ENCODE data around the gene MOCS3. TPM values are rescaled to one million over a fixed set of nuclear protein-coding genes. Genes with fewer than 3 reads are reported as not detected.

Gene MOCS3
- total RNA-seq, 1 experiment from 2014 or later: 13.2 TPM

DNA sequence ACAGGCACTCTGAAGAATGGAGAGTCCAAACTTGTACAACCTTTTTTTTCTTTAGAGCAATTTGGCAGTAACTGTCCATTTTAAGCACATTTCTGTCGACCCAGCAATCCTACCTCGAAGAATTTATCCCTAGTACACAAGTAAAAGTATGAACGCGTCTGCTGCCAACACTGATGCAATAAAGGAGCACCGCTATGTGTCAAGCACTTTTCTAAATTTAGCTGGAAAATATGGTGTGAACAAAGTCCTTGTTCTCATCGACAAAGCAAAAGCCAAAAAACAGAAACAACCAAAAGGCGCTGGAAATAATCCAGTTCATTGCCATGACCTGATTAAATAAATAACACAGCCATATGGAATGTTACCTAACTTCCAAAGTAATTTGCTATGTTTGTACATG is 1.3 kb upstream of the MOCS3 start:
- BruUV-seq (replicated peaks): no TSS peak
- H3K4me1 Mint-ChIP-seq (ENCODE audit: low read depth, unreplicated experiment): peaks cover 22% of the 10 kb centered on the region
- no peaks in the 10 kb centered on the region for H3K27me3 Mint-ChIP-seq (ENCODE audit: insufficient read depth, unreplicated experiment)
- Histone ChIP-seq H3K9me3 (no peaks in the 10 kb centered on the region), H3K4me3 (ENCODE audit: low read depth, low read length) (peak overlapping the region; percentile 91), H3K36me3 (ENCODE audit: control insufficient read depth, insufficient read depth, low read length) (peaks cover 1% of the 10 kb centered on the region; the same call in 1 of the 2 replicates), H3K4me1 (peaks cover 16% of the 10 kb centered on the region), H3K27me3 (replicated peaks; ENCODE audit: control insufficient read depth, insufficient read depth, low read length) (no peaks in the 10 kb centered on the region)
- TF ChIP-seq, protein P1, sequence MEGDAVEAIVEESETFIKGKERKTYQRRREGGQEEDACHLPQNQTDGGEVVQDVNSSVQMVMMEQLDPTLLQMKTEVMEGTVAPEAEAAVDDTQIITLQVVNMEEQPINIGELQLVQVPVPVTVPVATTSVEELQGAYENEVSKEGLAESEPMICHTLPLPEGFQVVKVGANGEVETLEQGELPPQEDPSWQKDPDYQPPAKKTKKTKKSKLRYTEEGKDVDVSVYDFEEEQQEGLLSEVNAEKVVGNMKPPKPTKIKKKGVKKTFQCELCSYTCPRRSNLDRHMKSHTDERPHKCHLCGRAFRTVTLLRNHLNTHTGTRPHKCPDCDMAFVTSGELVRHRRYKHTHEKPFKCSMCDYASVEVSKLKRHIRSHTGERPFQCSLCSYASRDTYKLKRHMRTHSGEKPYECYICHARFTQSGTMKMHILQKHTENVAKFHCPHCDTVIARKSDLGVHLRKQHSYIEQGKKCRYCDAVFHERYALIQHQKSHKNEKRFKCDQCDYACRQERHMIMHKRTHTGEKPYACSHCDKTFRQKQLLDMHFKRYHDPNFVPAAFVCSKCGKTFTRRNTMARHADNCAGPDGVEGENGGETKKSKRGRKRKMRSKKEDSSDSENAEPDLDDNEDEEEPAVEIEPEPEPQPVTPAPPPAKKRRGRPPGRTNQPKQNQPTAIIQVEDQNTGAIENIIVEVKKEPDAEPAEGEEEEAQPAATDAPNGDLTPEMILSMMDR (IDR thresholded peaks at IDR 0.05; ENCODE audit: insufficient read depth in 1 of 2, low read depth in 1 of 2, low read length in 1 of 2, severe bottlenecking in 1 of 2, unreplicated experiment in 1 of 2): no peak
- POLR2A ChIA-PET: interaction anchor here (1.1 to 3.2 kb wide), 8 partner anchors 16 to 226 kb away, joined by 3 to 105 read pairs (median 9); partner anchors contain the start of genes ADNP, BCAS4 and PARD6B
- intact Hi-C loops (cut with micrococcal nuclease; ENCODE audit: unreplicated experiment): loop anchor here (1.0 kb wide), 1 partner anchor 162 kb away; the partner anchor contains the start of gene BCAS4
- H3K27ac Mint-ChIP-seq (ENCODE audit: unreplicated experiment): peak overlapping the region; percentile 97
- H3K9me3 Mint-ChIP-seq (ENCODE audit: unreplicated experiment): no peaks in the 10 kb centered on the region
- CTCF ChIA-PET: interaction anchor here (1.0 to 3.0 kb wide), 6 partner anchors 11 to 208 kb away, joined by 3 to 42 read pairs (median 10); partner anchors contain the start of genes ADNP and BCAS4
- peak overlapping the region; percentile 92 for H3K4me3 Mint-ChIP-seq (ENCODE audit: unreplicated experiment)
- peaks cover 70% of the 10 kb centered on the region for H3K36me3 Mint-ChIP-seq (ENCODE audit: insufficient read depth, unreplicated experiment)
- DNase-seq: no peak

- Mint-ChIP-seq H3K9me3 (ENCODE audit: unreplicated experiment) (no peaks in the 10 kb centered on the region), H3K27me3 (ENCODE audit: insufficient read depth, unreplicated experiment) (no peaks in the 10 kb centered on the region), H3K27ac (ENCODE audit: unreplicated experiment) (peak within 1 kb of the TSS; percentile 97), H3K4me1 (ENCODE audit: low read depth, unreplicated experiment) (peaks cover 22% of the 10 kb centered on the region), H3K4me3 (ENCODE audit: unreplicated experiment) (peak within 1 kb of the TSS; percentile 92), H3K36me3 (ENCODE audit: insufficient read depth, unreplicated experiment) (peaks cover 64% of the 10 kb centered on the region)
- ChIA-PET POLR2A (interaction anchor here (0.6 to 3.2 kb wide), 23 partner anchors 10 to 842 kb away, joined by 3 to 105 read pairs (median 4); partner anchors contain the start of genes ADNP, BCAS4 and PARD6B), CTCF (interaction anchor here (0.6 to 3.0 kb wide), 12 partner anchors 10 to 937 kb away, joined by 3 to 42 read pairs (median 3); partner anchors contain the start of genes ADNP and BCAS4)
- intact Hi-C loops (cut with micrococcal nuclease; ENCODE audit: unreplicated experiment): loop anchor here (1.0 kb wide), 3 partner anchors 27 to 168 kb away; partner anchors contain the start of genes ADNP and BCAS4
- H3K36me3 ChIP-seq (ENCODE audit: control insufficient read depth, insufficient read depth, low read length): peaks cover under 1% of the 10 kb centered on the region; the same call in 1 of the 2 replicates
- peaks cover 16% of the 10 kb centered on the region for H3K4me1 ChIP-seq
- TF ChIP-seq, protein P1 (IDR thresholded peaks at IDR 0.05; ENCODE audit: insufficient read depth in 1 of 2, low read depth in 1 of 2, low read length in 1 of 2, severe bottlenecking in 1 of 2, unreplicated experiment in 1 of 2): no peak
- no peaks in the 10 kb centered on the region for H3K27me3 ChIP-seq (replicated peaks; ENCODE audit: control insufficient read depth, insufficient read depth, low read length)
- peak; percentile 94 to 97 for DNase-seq
- H3K9me3 ChIP-seq: no peaks in the 10 kb centered on the region
- peak within 1 kb of the TSS; percentile 91 for H3K4me3 ChIP-seq (ENCODE audit: low read depth, low read length)
- BruUV-seq (replicated peaks): no TSS peak
Observed at GRCh38 chr20:50957798-50958614, 612 bp upstream of the MOCS3 start, which contains the start of gene DPM1. Gene DPM1, minus strand, starts transcription at chr20:50958532. Its CDS starts 9 bp downstream, at chr20:50958523.

- H3K4me3 Mint-ChIP-seq (ENCODE audit: unreplicated experiment): peak overlapping the region; percentile 92
- H3K27me3 Mint-ChIP-seq (ENCODE audit: insufficient read depth, unreplicated experiment): peaks cover under 1% of the 10 kb centered on the region
- no peak for DNase-seq
- no peaks in the 10 kb centered on the region for H3K9me3 ChIP-seq
- H3K36me3 Mint-ChIP-seq (ENCODE audit: insufficient read depth, unreplicated experiment): peaks cover 48% of the 10 kb centered on the region
- H3K4me3 ChIP-seq (ENCODE audit: low read depth, low read length): peak overlapping the region; percentile 91
- TF ChIP-seq, protein P1 (IDR thresholded peaks at IDR 0.05; ENCODE audit: insufficient read depth in 1 of 2, low read depth in 1 of 2, low read length in 1 of 2, severe bottlenecking in 1 of 2, unreplicated experiment in 1 of 2): no peak
- H3K36me3 ChIP-seq (ENCODE audit: control insufficient read depth, insufficient read depth, low read length): no peaks in the 10 kb centered on the region
- ChIA-PET CTCF (no interaction called here), POLR2A (interaction anchor here (3.2 kb wide), 1 partner anchor 29 kb away, joined by 105 read pairs; the partner anchor contains the start of gene ADNP)
- no TSS peak for BruUV-seq (replicated peaks)
- peaks cover 16% of the 10 kb centered on the region for H3K4me1 ChIP-seq
- no peaks in the 10 kb centered on the region for H3K9me3 Mint-ChIP-seq (ENCODE audit: unreplicated experiment)
- intact Hi-C loops (cut with micrococcal nuclease; ENCODE audit: unreplicated experiment): no loop called here
- peak overlapping the region; percentile 97 for H3K27ac Mint-ChIP-seq (ENCODE audit: unreplicated experiment)
- no peaks in the 10 kb centered on the region for H3K27me3 ChIP-seq (replicated peaks; ENCODE audit: control insufficient read depth, insufficient read depth, low read length)
- peaks cover 22% of the 10 kb centered on the region for H3K4me1 Mint-ChIP-seq (ENCODE audit: low read depth, unreplicated experiment)
Observed at GRCh38 chr20:50959543-50960126, 1.0 kb downstream of the MOCS3 start.

Data from Caco-2 (cell line).